GM19238 (cell line): ENCODE results near the gene PGGHG.
"Not testable (repeated sequence)": the region's sequence is repeated elsewhere in the genome, so short reads cannot be mapped to it uniquely, and the experiment has no call there.

Source experiments
- DNase-seq: peaks from one replicate; pipeline ENCODE4 v3.0.0; 2011; ENCODE audit warnings: low spot score; ENCODE audit not compliant: insufficient read length

Gene PGGHG

DNA sequence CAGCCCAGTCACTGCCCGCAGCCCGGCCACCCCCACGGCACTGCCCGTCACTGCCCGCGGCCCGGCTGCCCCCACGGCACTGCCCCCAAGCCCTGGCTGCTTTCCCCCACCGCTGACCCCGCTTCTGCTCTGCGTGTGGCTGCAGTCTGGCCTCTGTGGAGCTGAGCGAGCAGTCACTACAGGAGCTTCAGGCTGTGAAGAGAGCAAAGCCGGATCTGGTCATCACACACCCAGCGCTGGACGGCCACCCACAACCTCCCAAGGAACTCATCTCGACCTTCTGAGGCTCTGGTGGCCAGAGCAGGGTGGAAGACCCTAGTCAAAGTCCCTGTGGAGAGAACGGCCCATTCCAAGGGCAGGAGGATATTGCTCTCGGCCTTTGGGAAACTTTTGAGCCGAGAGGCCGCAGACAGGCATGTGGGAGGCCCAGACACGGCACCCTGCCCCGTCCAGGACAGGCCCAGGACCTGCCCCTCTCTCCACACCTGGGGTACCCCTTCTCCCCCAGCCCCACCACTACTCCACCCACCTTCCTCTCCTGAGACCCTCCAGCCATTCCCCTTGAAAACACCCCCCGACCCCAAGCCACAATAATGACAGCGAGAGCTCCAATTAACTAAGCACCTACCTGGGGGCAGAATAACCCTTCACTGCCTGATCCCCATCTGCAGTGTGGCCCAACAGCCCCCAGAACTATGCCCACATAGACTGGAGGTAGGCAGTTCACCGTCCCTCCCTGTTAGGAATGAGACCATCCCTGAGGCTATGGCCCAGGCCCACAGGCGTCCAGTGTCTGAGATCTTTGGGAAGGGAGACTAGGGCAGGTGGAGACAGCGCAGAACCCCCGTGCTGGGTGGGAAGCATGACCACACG lies 3.7 kb upstream of the PGGHG start:
- DNase-seq = no peak

DNA sequence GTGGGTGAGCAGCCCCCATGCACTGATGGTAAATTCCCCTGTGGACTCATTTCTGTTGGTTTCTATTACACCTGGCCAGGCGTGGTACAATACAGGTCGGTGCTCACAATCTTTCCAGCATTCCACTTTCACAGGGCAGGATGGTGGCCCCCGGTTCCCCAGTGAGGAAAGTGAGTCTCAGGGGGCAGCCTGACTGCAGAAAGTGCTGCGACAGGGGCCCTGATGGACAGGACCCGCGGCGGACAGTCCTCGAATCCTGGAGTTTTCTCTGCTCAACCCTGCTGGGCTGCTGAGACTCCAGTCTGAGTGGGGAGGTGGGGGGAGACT lies 3.1 kb upstream of the PGGHG start:
- DNase-seq = no peak

DNA sequence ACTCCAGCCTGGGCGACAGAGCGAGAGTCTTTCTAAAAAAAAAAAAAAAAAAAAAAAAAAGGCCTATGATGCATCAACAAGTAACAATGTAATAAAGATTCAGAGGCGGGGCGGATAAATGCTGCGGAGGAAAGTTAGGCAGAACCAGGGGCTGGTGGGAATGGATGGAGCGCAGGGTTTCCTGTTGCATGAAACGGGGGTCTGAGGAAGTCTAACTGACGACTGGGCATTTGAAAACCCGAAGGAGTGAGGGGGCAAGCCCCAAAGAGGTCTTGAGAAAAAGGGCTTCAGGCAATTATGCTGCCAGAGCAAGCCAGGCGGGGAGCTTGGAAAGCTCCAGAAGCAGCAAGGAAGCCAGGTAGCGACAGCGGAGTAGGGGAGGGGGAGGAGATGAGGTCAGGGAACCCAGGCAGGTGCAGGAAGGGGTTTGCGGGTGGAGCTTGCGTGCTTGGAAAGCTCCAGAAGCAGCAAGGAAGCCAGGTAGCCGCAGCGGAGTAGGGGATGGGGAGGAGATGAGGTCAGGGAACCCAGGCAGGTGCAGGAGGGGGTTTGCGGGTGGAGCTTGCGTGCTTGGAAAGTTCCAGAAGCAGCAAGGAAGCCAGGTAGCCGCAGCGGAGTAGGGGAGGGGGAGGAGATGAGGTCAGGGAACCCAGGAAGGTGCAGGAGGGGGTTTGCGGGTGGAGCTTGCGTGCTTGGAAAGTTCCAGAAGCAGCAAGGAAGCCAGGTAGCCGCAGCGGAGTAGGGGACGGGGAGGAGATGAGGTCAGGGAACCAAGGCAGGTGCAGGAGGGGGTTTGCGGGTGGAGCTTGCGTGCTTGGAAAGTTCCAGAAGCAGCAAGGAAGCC lies 1.7 kb upstream of the PGGHG start:
- DNase-seq = not testable (repeated sequence)

DNA sequence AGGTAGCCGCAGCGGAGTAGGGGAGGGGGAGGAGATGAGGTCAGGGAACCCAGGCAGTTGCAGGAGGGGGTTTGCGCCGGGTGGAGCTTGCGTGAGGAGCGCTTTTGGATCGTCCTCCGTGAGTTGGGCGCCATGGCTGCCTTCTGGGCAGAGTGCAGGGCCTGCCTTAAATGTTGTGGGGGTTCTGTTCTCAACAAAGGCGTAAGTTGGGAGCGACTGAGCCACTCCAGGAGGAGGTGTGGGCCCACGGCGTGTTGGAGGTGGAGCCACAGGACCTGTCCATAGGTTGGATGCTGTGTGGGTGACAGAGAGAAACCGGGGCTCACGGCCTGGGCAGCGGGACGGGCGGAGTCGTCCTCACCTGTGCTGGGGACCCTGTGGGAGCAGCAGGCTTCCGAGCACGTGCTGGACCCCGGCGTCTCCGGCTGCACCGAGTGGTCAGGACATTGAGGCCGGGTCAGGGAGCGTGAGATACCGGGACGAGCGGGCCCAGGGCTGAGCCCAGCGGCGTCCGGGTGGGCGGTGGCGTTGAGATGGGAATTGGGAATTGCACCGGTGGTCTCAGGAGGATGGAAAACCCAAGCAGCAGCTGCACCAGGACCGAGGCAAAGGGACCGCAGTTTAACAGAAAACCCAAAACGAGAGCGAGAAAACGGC lies 977 bp upstream of the PGGHG start:
- no peak for DNase-seq

DNA sequence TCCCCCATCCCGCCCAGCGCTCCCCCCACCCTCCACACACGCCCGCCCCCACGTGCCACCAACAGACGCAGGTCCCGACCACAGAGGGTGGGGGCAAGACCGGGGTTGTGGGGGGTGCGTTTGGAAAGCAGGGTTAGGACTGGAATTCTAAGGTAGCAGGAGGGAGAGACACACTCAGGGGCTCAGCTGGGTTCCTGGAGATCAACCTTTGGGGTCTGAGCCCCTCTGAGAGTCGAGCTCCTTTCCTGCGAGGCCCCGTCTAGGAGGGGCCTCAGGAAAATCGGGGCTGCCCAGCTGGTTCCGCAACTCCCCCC lies 429 bp downstream of the PGGHG start:
- no peak for DNase-seq

DNA sequence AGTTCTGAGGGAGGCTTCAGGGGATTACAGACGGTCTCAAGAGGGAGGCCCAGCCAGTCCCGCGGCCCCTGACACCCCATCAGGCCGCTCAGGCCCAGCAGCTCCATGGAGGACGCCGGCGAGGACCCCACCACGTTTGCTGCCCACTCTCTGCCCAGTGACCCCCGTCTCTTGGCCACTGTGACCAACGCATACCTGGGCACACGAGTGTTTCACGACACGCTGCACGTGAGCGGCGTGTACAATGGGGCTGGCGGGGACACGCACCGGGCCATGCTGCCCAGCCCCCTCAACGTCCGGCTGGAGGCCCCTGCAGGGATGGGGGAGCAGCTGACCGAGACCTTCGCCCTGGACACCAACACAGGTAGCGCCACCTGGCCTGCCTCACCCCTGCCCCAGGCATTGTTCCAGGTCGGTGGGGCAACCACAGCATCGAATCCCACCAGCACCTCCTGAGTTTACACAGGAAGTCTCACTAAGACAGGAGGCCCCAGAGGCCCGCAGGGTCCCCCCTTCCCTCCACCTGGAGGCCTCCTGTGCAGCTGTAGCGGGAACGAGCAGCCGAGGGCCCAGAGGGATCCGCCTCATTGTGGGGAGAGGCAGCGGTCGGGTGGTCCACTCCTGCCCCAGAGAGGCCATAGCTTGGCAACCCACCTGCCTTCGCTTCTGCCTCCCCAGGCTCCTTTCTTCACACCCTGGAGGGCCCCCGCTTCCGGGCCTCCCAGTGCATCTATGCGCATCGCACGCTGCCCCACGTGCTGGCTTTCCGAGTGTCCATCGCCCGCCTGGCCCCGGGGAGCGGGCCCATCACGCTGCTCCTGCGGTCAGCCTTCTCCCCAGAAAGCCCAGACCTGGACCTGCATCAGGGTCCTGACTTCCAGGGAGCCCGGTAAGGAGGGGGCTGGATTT lies 1.0 kb downstream of the PGGHG start:
- DNase-seq = no peak

DNA sequence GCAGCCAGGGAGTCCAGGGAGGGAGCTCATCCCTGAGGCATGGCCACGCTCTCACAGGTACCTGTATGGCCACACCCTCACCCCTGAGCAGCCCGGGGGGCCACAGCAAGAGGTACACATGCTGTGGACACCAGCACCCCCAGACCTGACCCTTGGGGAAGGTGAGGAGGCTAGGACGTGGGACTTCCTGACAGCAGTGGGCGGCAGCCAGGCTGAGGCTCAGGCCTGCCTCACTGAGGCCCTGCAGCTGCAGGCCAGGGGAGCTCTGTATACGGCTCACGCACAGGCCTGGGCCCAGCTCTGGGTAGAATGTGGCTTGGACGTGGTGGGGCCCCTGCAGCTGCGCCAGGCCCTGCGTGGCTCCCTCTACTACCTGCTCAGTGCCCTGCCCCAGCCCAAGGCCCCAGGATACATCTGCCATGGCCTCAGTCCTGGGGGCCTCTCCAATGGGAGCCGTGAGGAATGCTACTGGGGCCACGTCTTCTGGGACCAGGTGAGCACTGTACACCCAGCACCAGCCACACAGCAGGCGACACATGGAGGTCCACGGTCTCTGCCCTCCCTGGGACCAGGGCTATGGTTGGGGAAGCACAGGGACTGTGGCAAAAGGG lies 1.8 kb downstream of the PGGHG start:
- DNase-seq = no peak

DNA sequence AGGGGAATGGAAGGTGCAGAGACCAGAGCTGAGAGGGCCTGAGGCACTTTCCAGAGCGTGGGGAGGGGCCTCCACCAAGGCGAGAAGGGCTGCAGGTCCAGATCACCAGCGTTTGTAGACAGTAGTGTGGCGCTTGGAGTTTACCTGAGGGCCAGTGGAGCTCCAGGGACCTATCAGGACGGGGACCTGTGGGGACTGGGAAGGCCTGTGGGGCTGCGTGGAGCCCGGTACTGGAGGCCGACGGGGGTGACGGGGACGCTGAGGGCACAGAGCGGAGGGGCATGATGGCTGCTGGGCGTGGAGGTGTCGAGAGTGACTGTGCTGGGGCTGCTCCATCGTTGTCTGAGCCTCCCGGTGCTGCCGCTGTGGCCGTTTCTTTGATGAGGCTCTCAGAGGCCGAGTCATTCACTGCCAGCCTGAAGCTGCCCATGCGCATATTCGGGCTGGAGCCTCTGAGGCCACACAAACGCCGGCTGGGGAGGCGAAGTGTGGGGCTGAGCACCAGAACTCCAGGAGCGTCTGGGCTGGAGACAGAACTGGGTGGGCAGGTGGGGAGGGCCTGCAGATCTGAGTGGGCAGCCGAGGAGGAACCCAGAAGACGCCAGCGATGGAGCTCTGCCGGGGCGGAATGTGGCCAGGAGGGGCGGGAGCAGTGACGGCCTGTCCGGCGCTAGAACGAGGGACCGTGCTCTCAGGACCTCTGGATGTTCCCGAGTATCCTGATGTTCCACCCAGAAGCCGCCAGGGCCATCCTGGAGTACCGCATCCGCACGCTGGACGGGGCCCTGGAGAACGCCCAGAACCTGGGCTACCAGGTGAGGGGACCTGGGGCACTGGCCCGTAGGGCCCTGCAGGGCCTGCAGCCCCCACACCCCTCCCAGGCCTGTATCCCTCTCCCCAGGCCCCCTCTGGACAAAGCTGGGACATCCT lies 2.6 kb downstream of the PGGHG start:
- DNase-seq = no peak

DNA sequence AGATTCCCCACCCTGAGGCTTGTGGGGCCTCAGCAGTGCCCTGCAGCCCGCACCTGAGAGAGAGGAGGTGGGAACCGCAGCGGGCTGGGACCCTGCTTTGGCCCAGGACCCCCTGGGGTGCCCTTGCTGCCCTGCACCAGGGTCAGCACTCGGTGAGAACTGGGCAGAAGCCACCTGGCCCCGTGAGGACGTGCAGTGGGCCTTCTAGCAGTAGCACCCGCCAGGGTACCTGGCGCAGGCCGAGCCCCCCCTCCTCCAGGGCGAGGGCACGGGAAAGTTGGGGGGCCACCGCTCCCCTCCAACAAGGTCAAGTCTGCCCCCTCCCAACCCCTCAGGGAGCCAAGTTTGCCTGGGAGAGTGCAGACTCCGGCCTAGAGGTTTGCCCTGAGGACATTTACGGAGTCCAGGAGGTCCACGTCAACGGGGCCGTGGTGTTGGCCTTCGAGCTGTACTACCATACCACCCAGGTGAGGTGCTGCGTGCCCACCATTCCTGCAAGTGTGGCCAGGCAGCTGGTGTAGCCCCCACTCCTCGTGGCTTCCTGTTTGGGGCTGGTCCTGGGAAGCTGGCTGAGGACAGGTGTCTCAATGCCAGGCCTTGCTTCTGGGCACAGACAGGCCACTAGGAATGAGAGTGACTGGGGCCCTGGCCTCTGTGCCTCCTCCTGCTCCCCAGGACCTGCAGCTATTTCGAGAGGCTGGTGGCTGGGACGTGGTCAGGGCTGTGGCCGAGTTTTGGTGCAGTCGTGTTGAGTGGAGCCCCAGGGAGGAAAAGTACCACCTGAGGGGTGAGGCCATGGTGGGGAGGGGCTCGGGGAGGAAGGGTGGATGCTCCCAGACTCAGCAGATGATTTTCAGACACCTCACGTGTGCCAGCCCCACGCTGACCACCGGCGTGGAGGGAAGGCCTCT lies 3.5 kb downstream of the PGGHG start:
- DNase-seq = no peak

DNA sequence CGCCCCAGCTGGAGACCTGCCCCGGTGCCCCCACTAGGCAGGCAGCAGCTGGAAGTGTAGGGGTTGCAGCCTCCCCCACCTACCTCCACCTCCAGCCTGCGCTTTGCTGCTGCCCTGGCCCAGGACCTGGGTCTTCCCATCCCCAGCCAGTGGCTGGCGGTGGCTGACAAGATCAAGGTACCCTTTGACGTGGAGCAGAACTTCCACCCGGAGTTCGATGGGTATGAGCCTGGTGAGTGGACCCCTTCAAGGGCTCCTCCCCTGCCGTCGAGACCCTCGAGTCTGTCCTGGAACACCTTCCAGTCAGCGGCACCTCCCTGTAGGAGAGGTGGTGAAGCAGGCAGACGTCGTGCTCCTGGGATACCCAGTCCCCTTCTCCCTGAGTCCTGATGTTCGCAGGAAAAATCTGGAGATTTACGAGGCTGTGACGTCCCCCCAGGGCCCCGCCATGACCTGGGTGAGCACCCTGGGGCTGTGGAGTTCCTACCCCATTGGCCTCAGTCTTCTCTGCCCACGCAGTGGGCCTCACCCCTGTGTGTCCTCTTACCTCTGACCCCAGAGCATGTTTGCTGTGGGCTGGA lies 4.4 kb downstream of the PGGHG start:
- DNase-seq = no peak

DNA sequence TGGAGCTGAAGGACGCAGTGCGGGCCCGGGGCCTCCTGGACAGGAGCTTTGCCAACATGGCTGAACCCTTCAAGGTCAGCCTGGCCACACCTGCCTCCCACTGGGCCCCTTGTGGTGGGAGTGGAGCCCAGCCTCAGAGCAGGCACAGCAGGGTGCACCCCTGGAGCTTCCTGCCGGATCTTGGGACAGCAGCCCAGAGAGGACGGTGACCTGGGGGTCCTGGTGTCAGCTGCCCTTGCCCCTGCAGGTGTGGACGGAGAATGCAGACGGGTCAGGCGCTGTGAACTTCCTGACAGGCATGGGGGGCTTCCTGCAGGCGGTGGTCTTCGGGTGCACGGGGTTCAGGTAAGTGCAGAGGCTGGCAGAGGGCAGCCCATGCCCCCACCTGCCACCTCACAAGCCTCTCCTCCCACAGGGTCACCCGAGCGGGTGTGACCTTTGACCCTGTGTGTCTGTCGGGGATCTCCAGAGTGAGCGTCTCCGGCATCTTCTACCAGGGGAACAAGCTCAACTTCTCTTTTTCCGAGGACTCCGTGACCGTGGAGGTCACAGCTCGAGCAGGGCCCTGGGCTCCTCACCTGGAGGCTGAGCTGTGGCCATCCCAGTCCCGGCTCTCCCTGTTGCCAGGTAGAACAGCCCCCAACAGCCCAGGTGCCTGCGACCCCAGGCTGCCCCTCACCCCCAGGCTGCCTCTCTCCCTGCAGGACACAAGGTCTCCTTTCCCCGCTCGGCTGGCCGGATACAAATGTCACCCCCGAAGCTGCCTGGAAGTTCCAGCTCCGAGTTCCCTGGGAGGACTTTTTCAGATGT lies 5.1 kb downstream of the PGGHG start:
- DNase-seq = no peak

DNA sequence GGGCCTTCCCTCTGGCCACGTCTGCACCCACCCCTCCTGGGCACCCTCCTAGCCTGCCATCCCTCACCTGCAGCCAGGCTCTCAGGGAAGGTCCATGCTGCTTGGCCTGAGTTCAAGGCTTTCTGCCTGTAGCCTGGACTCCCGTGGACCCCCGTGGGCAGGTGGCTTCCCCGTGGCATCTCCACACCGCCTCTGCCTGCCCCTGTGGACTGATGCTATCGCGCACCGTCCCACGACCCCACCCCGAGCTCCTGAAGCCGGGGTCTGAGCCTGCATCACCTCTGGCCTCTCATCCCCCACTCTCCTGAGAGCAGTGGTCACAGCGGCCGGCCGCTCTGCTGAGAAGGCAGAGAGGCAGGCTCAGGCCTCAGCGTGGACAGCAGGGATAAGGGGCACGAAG lies 5.9 kb downstream of the PGGHG start:
- no peak for DNase-seq

DNA sequence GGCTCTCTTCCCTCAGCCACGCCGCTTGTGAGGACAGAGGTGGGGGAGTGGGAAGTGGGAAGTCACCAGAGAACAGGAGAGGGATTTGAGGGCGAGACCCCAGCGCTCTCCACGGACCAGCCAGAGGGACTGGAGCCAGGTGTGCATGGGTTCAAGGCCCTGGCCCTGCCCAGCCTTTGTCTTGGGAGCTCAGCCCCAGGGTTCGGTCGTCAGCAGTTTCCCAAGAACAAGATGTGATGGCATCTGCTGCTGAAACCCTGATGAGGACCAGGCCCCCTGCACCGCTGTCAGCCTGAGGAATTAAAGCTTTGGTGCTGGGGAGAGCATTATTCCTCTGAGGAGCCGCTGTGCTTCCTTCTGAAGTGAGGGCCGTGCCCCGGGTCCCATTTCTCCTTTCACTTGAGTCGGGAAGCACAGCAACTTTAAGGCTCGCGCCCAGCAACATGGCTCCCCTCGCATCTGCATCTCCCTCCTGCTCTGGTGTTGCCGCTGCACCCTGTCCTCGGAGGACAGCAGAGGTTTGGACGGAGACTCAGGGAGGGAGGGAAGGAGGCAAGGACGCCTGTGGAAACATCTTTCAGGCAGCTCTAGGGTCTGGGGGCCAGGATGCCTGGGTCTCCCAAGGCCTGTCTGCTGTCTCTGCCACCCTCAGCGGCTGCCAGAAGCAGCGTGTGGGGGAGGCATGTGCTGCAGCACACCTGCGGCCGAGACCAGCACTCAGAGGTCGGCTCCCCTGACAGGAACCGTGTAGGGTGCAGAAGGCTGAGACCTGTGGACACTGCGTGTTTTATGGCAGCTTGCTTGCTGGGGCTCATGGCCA lies 6.6 kb downstream of the PGGHG start:
- DNase-seq = no peak

DNA sequence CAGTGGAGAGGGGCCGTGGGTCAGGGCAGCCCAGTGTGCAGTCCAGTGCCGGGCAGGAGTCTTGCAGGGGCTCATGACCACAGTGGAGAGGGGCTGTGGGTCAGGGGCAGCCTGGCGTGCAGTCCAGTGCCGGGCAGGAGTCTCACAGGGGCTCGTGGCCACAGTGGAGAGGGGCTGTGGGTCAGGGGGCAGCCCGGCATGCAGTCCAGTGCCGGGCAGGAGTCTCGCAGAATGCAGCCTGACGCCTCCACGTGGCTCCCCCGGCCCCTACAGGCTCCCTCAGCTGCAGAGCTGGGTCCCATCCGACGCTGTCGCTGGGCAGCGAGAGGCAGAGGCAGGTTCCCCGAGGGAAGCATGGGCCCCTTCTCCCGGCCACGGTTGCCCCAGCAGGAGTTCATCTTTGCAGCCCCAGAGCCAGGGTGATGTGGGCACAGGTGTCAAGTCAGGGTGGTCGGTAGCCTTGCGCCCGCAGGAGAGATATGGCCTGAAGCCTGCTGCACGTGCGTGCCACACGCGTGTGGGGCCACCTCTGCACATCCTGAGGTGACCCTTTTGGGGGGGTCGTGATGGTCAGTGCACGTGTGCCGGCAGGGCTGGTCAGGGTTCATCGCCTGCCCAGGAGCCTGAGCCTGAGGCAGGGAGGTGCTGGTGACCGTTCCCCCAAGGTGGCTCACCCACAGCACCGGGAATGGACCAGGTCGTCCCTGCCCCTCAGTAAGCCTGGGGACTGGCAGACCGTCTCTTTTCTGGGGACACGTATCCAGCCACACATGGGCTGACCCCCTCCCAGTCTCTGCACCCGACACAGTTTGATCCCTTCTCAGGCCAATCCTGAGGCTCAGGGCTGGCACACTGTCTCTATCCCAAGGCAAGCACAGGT lies 7.5 kb downstream of the PGGHG start:
- DNase-seq = no peak

DNA sequence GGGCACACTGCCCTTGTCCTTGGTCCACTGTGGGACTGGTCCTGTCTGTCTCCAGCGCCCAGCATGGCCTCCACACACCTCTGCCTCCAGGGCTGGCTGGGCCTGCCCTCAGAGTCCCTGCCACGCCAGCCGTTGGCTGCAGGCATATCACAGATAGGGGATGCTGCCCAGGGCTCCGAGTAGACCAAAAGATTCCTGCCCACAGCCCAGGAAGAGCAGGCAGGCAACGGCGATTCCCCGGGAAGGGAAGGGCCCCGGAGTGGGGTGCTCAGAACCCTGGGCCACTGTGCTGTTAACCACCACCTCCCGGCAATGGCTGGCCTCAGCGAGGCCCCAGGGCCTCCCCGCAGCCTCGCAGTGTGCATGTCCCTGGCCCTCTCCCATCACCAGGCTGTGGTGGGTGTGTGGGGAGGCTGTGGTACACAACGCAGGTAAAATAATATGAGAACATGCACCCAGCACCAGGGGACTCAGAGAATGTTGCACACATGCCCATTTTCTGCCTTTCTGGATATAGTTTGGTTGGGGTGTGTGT lies 8.2 kb downstream of the PGGHG start:
- no peak for DNase-seq
